Hepatocyte (in vitro differentiated cells): ENCODE data around the gene UPF1. TPM values are rescaled to one million over a fixed set of nuclear protein-coding genes. Genes with fewer than 3 reads are reported as not detected.

Source experiments
- DNase-seq: peaks from one replicate; pipeline ENCODE4 v3.0.0-alpha.2; 2016; ENCODE audit warnings: low spot score
- H2AFZ ChIP-seq: fragments of 200-600 bp; sonication (generic); 2 replicates; pipeline ENCODE4 v1.6.0; 2016; ENCODE audit warnings: antibody characterized with exemption, mild to moderate bottlenecking
- H3K27ac ChIP-seq: fragments of 200-600 bp; sonication (generic); 2 replicates; pipeline ENCODE4 v1.5.1; 2016; ENCODE audit warnings: mild to moderate bottlenecking
- H3K27me3 ChIP-seq: fragments of 200-600 bp; sonication (generic); 2 replicates; pipeline ENCODE4 v1.6.1; 2016
- H3K36me3 ChIP-seq: fragments of 200-600 bp; sonication (generic); replicated peaks from 2 replicates; pipeline ENCODE4 v1.5.1; 2016; ENCODE audit warnings: low read depth; ENCODE audit not compliant: insufficient read depth
- H3K4me1 ChIP-seq: fragments of 200-600 bp; sonication (generic); 2 replicates; pipeline ENCODE4 v1.5.1; 2016; ENCODE audit warnings: mild to moderate bottlenecking, moderate library complexity; ENCODE audit not compliant: insufficient read depth
- H3K4me2 ChIP-seq: fragments of 200-600 bp; sonication (generic); 2 replicates; pipeline ENCODE4 v1.6.0; 2016
- H3K4me3 ChIP-seq: fragments of 200-600 bp; sonication (generic); 2 replicates; pipeline ENCODE4 v1.5.1; 2016; ENCODE audit warnings: mild to moderate bottlenecking
- H3K79me2 ChIP-seq: fragments of 200-600 bp; sonication (generic); 2 replicates; pipeline ENCODE4 v1.6.0; 2017; ENCODE audit warnings: mild to moderate bottlenecking
- H3K9me2 ChIP-seq: fragments of 200-600 bp; sonication (generic); replicated peaks from 2 replicates; pipeline ENCODE4 v1.6.0; 2017; ENCODE audit warnings: mild to moderate bottlenecking; ENCODE audit not compliant: insufficient read depth
- H3K9me3 ChIP-seq: fragments of 200-600 bp; sonication (generic); 2 replicates; pipeline ENCODE4 v1.5.1; 2016; ENCODE audit warnings: low read depth, mild to moderate bottlenecking
- H4K20me1 ChIP-seq: fragments of 200-600 bp; sonication (generic); 2 replicates; pipeline ENCODE4 v1.6.0; 2016; ENCODE audit warnings: mild to moderate bottlenecking; ENCODE audit not compliant: insufficient read depth, poor library complexity, severe bottlenecking
- CTCF ChIP-seq: fragments of 200-600 bp; sonication (generic); IDR thresholded peaks from 2 replicates; pipeline ENCODE4 v1.5.1; 2016; ENCODE audit warnings: antibody characterized with exemption, mild to moderate bottlenecking; ENCODE audit not compliant: poor library complexity
- EZH2 ChIP-seq: fragments of 200-600 bp; sonication (generic); IDR thresholded peaks from 2 replicates; pipeline ENCODE4 v1.6.1; 2016; ENCODE audit warnings: antibody characterized with exemption, mild to moderate bottlenecking, borderline replicate concordance
- EZH2phosphoT487 ChIP-seq: fragments of 200-600 bp; sonication (generic); IDR thresholded peaks from one replicate; pipeline ENCODE4 v1.6.1; 2018; ENCODE audit warnings: antibody characterized with exemption, mild to moderate bottlenecking, low read depth, moderate library complexity; ENCODE audit not compliant: unreplicated experiment, severe bottlenecking
- WGBS: methylation state at CpG from one replicate; pipeline ENCODE4 v1.1.6; 2016; ENCODE audit warnings: low lambda C conversion rate; ENCODE audit errors: missing lambda C conversion rate; 5-methylcytosine and 5-hydroxymethylcytosine counted together
- polyA plus RNA-seq: library from polyadenylated mRNA; unstranded; fragments of >200 nt; fragmentation: Nextera tagmentation; extraction: Ambion mirVana; gene quantifications from 2 replicates; pipeline ENCODE4 v1.2.1, GENCODE V29; 2016
- total RNA-seq: library from RNA; depleted of rRNA; stranded (reverse); fragments of >200 nt; gene quantifications from 2 replicates; pipeline ENCODE4 v1.2.3, GENCODE V29; 2014

Gene UPF1
- total and polyA plus RNA-seq, 2 experiments from 2014 or later, result 27.0 to 47.2 TPM

- H3K9me2 ChIP-seq, result no peaks in the 10 kb centered on the region
- H4K20me1 ChIP-seq, result peaks cover 68% of the 10 kb centered on the region
- peaks cover 15% of the 10 kb centered on the region for H3K4me1 ChIP-seq
- H3K4me2 ChIP-seq, result peak overlapping the region; percentile 99
- H3K4me3 ChIP-seq, result peak overlapping the region; percentile 78
- no peaks in the 10 kb centered on the region for H3K9me3 ChIP-seq
- no peaks in the 10 kb centered on the region for H3K27me3 ChIP-seq
- peak overlapping the region; percentile 96 for H3K27ac ChIP-seq
- H3K79me2 ChIP-seq, result peaks cover 74% of the 10 kb centered on the region
- no peaks in the 10 kb centered on the region for H3K36me3 ChIP-seq
- no peak for TF ChIP-seq CTCF
- TF ChIP-seq EZH2phosphoT487, result no peak
- TF ChIP-seq EZH2, result no peak
- WGBS, result 31% methylated on average over 18 of the region's 18 CpGs
- DNase-seq, result peak; percentile 51
- no peak overlapping the region for H2AFZ ChIP-seq
These were observed 2.3 kb downstream of the UPF1 start for GRCh38 chr19:18833849-18834643.

- Histone ChIP-seq H3K79me2 (peaks cover 80% of the 10 kb centered on the region), H3K27me3 (no peaks in the 10 kb centered on the region), H4K20me1 (peaks cover 73% of the 10 kb centered on the region), H3K9me2 (no peaks in the 10 kb centered on the region), H3K4me2 (peak overlapping the region; percentile 99), H3K27ac (peak overlapping the region; percentile 96), H3K9me3 (no peaks in the 10 kb centered on the region), H2AFZ (no peak overlapping the region), H3K4me1 (peaks cover 21% of the 10 kb centered on the region), H3K36me3 (no peaks in the 10 kb centered on the region), H3K4me3 (no peak overlapping the region)
- 73% methylated on average over 4 of the region's 4 CpGs for WGBS
- no peak for DNase-seq
- no peak for TF ChIP-seq EZH2phosphoT487
- TF ChIP-seq CTCF, result no peak
- no peak for TF ChIP-seq EZH2
These were observed 2.9 kb downstream of the UPF1 start for GRCh38 chr19:18834644-18834984.

- Histone ChIP-seq H3K27me3 (no peaks in the 10 kb centered on the region), H3K4me2 (peak overlapping the region; percentile 49), H4K20me1 (peaks cover 100% of the 10 kb centered on the region), H3K79me2 (peaks cover 100% of the 10 kb centered on the region), H3K9me3 (no peaks in the 10 kb centered on the region), H3K36me3 (no peaks in the 10 kb centered on the region), H3K4me3 (no peak overlapping the region), H3K27ac (no peak overlapping the region), H2AFZ (no peak overlapping the region), H3K9me2 (no peaks in the 10 kb centered on the region), H3K4me1 (peaks cover 26% of the 10 kb centered on the region)
- WGBS, result 73% methylated on average over 13 of the region's 15 CpGs
- no peak for TF ChIP-seq CTCF
- no peak for TF ChIP-seq EZH2phosphoT487
- TF ChIP-seq EZH2, result no peak
- DNase-seq, result peak; percentile 44
These were observed 7.9 kb downstream of the UPF1 start for GRCh38 chr19:18839465-18840287.
